Right lobe of liver (tissue), 4 donors: Measurements from ENCODE around the gene FAM169A.
"Not testable (repeated sequence)": the region's sequence is repeated elsewhere in the genome, so short reads cannot be mapped to it uniquely, and the experiment has no call there.

Source experiments
- CTCF ChIP-seq, 4 donors: fragments of 200-600 bp in 3 of 4; fragments of 450-650 bp in 1 of 4; IDR thresholded peaks; one replicate each; pipeline versions ENCODE4 v1.5.1 to v1.8.0; 2016 to 2022; ENCODE audit warnings: antibody characterized with exemption in 4 of 4, mild to moderate bottlenecking in 2 of 4
- POLR2A ChIP-seq: fragments of 450-650 bp; IDR thresholded peaks from one replicate; pipeline ENCODE4 v1.6.1; 2017; ENCODE audit warnings: antibody characterized with exemption, mild to moderate bottlenecking
- donor health status: DM: no; HTN: no; CAD: no.
- donor health status: DM: no; HTN: no; CAD: no.
- donor health status: DM: no; HTN: yes; CAD: no.

GRCh38 chr5:74908237-74908636 is 42.0 kb upstream of the FAM169A start:
- TF ChIP-seq CTCF (IDR thresholded peaks at IDR 0.05); POLR2A: not testable (repeated sequence)
